ENCODE data around the gene EEF1AKMT4.
"Not testable (repeated sequence)": the region's sequence is repeated elsewhere in the genome, so short reads cannot be mapped to it uniquely, and the experiment has no call there.

The EEF1AKMT4 gene

GRCh38 chr3:184261270-184261853 lies 11.9 kb downstream of the EEF1AKMT4 start, which contains the start of gene CAMK2N2:
TSS of gene CAMK2N2 (minus strand) at chr3:184261553. CDS start at chr3:184261285, 268 bp downstream.
- peak; percentile 86 for DNase-seq

GRCh38 chr3:184261854-184262763 lies 12.6 kb downstream of the EEF1AKMT4 start:
- peak; percentile 81 for DNase-seq

- peak; percentile 22 for DNase-seq
Measured at GRCh38 chr3:184262764-184263179, 13.3 kb downstream of the EEF1AKMT4 start.

GRCh38 chr3:184267249-184267648 lies 17.8 kb downstream of the EEF1AKMT4 start:
- DNase-seq = not testable (repeated sequence)

- DNase-seq = no peak
Measured at GRCh38 chr3:184272269-184272668, 22.8 kb downstream of the EEF1AKMT4 start.

- DNase-seq = no peak
Measured at GRCh38 chr3:184275381-184275701, 25.9 kb downstream of the EEF1AKMT4 start.

GRCh38 chr3:184275961-184276910 lies 26.8 kb downstream of the EEF1AKMT4 start, which contains the start of gene ECE2:
TSS of gene ECE2 (plus strand) at chr3:184276022. CDS start at chr3:184276154, 132 bp downstream.
- no peak for DNase-seq

GRCh38 chr3:184277366-184277765 lies 27.9 kb downstream of the EEF1AKMT4 start:
- no peak for DNase-seq

- DNase-seq = no peak
Measured at GRCh38 chr3:184282941-184283340, 33.5 kb downstream of the EEF1AKMT4 start.

- no peak for DNase-seq
Measured at GRCh38 chr3:184283681-184284080, 34.2 kb downstream of the EEF1AKMT4 start.

- DNase-seq = peak; percentile 88
Measured at GRCh38 chr3:184284696-184285095, 35.2 kb downstream of the EEF1AKMT4 start.

GRCh38 chr3:184289426-184289938 lies 40.0 kb downstream of the EEF1AKMT4 start:
- peak; percentile 48 for DNase-seq

- no peak for DNase-seq
Measured at GRCh38 chr3:184290331-184290730, 40.9 kb downstream of the EEF1AKMT4 start.

GRCh38 chr3:184291044-184291737 lies 41.7 kb downstream of the EEF1AKMT4 start:
- DNase-seq = no peak

GRCh38 chr3:184291738-184292445 lies 42.4 kb downstream of the EEF1AKMT4 start:
- DNase-seq = no peak

- no peak for DNase-seq
Measured at GRCh38 chr3:184295771-184296170, 46.3 kb downstream of the EEF1AKMT4 start.

- no peak for DNase-seq
Measured at GRCh38 chr3:184296616-184297015, 47.1 kb downstream of the EEF1AKMT4 start.

GRCh38 chr3:184298759-184299487 lies 49.5 kb downstream of the EEF1AKMT4 start, which contains the start of gene PSMD2:
TSS of gene PSMD2 (plus strand) at chr3:184299241. CDS start at chr3:184299267, 26 bp downstream.
- DNase-seq = peak; percentile 90

GRCh38 chr3:184299488-184300377 lies 50.3 kb downstream of the EEF1AKMT4 start:
- no peak for DNase-seq

- no peak for DNase-seq
Measured at GRCh38 chr3:184300378-184300720, 50.9 kb downstream of the EEF1AKMT4 start.

Data from DMS153 (cell line).